ENCODE data around the gene MBTD1.

- TF ChIP-seq CTCF (IDR thresholded peaks at IDR 0.05; ENCODE audit: low read depth, low read length, missing input control) (no peak), ZBTB33 (IDR thresholded peaks at IDR 0.05) (no peak), YY1 (IDR thresholded peaks at IDR 0.05) (no peak), ATF3 (IDR thresholded peaks at IDR 0.05) (no peak), RAD21 (IDR thresholded peaks at IDR 0.05) (no peak), FOXA1 (IDR thresholded peaks at IDR 0.05) (no peak), SP1 (IDR thresholded peaks at IDR 0.05) (no peak), RXRA (IDR thresholded peaks at IDR 0.05) (no peak), JUND (IDR thresholded peaks at IDR 0.05) (no peak), REST (IDR thresholded peaks at IDR 0.05) (no peak), MAX (IDR thresholded peaks at IDR 0.05) (no peak)
These were observed 126.9 kb downstream of the MBTD1 start for GRCh38 chr17:51132964-51133319.

Measured in liver (tissue), 3 donors.